ENCODE data around the gene STX8. TPM values are rescaled to one million over a fixed set of nuclear protein-coding genes. Genes with fewer than 3 reads are reported as not detected.

Gene STX8
- total RNA-seq, 1 donor from 2014 or later: 61.0 TPM

- peaks cover 3% of the 10 kb centered on the region for H3K9me3 Mint-ChIP-seq (ENCODE audit: unreplicated experiment)
- peaks cover 8% of the 10 kb centered on the region for H3K4me1 Mint-ChIP-seq (ENCODE audit: low read depth, unreplicated experiment)
- H3K27ac Mint-ChIP-seq (ENCODE audit: unreplicated experiment): peak overlapping the region; percentile 0
- no peak overlapping the region for H3K4me3 Mint-ChIP-seq (ENCODE audit: unreplicated experiment)
- TF ChIP-seq CTCF (IDR thresholded peaks at IDR 0.05; ENCODE audit: partially characterized antibody, unreplicated experiment): no peak
- no peaks in the 10 kb centered on the region for H3K27me3 Mint-ChIP-seq (ENCODE audit: unreplicated experiment)
- peaks cover 3% of the 10 kb centered on the region for H3K36me3 Mint-ChIP-seq (ENCODE audit: unreplicated experiment)
- DNase-seq: no peak
These were observed 326.2 kb downstream of the STX8 start for GRCh38 chr17:9249245-9249953.

GRCh38 chr17:9247401-9247938, 328.1 kb downstream of the STX8 start:
- H3K27me3 Mint-ChIP-seq (ENCODE audit: unreplicated experiment): peaks cover 3% of the 10 kb centered on the region
- H3K4me3 Mint-ChIP-seq (ENCODE audit: unreplicated experiment): no peak overlapping the region
- H3K9me3 Mint-ChIP-seq (ENCODE audit: unreplicated experiment): peaks cover 3% of the 10 kb centered on the region
- TF ChIP-seq CTCF (IDR thresholded peaks at IDR 0.05; ENCODE audit: partially characterized antibody, unreplicated experiment): no peak
- H3K36me3 Mint-ChIP-seq (ENCODE audit: unreplicated experiment): no peaks in the 10 kb centered on the region
- no peak overlapping the region for H3K27ac Mint-ChIP-seq (ENCODE audit: unreplicated experiment)
- peaks cover 8% of the 10 kb centered on the region for H3K4me1 Mint-ChIP-seq (ENCODE audit: low read depth, unreplicated experiment)
- no peak for DNase-seq

- H3K4me3 Mint-ChIP-seq (ENCODE audit: unreplicated experiment): no peak overlapping the region
- peaks cover 6% of the 10 kb centered on the region for H3K27me3 Mint-ChIP-seq (ENCODE audit: unreplicated experiment)
- peaks cover 1% of the 10 kb centered on the region for H3K9me3 Mint-ChIP-seq (ENCODE audit: unreplicated experiment)
- no peak for TF ChIP-seq CTCF (IDR thresholded peaks at IDR 0.05; ENCODE audit: partially characterized antibody, unreplicated experiment)
- peaks cover 3% of the 10 kb centered on the region for H3K4me1 Mint-ChIP-seq (ENCODE audit: low read depth, unreplicated experiment)
- DNase-seq: no peak
- no peak overlapping the region for H3K27ac Mint-ChIP-seq (ENCODE audit: unreplicated experiment)
- no peaks in the 10 kb centered on the region for H3K36me3 Mint-ChIP-seq (ENCODE audit: unreplicated experiment)
These were observed 331.3 kb downstream of the STX8 start for GRCh38 chr17:9244066-9245052.

GRCh38 chr17:9242983-9243382, 332.6 kb downstream of the STX8 start:
- H3K4me1 Mint-ChIP-seq (ENCODE audit: low read depth, unreplicated experiment): peaks cover 6% of the 10 kb centered on the region
- no peak overlapping the region for H3K27ac Mint-ChIP-seq (ENCODE audit: unreplicated experiment)
- H3K9me3 Mint-ChIP-seq (ENCODE audit: unreplicated experiment): peaks cover 3% of the 10 kb centered on the region

More at GRCh38 chr17:9242983-9243382, 332.6 kb downstream of the STX8 start:
- no peak for TF ChIP-seq CTCF (IDR thresholded peaks at IDR 0.05; ENCODE audit: partially characterized antibody, unreplicated experiment)
- H3K36me3 Mint-ChIP-seq (ENCODE audit: unreplicated experiment): peaks cover 5% of the 10 kb centered on the region
- H3K27me3 Mint-ChIP-seq (ENCODE audit: unreplicated experiment): peaks cover 10% of the 10 kb centered on the region
- DNase-seq: no peak
- H3K4me3 Mint-ChIP-seq (ENCODE audit: unreplicated experiment): no peak overlapping the region
